Umbilical cord (tissue), 2 donors: ENCODE data around the gene CENPP. TPM values are rescaled to one million over a fixed set of nuclear protein-coding genes. Genes with fewer than 3 reads are reported as not detected.
A peak's percentile ranks its signal among the peaks of the same experiment; 100 is the strongest.

Experiments used
- DNase-seq: peaks from one replicate; pipeline ENCODE4 v3.0.0-alpha.2; 2015; ENCODE audit warnings: low spot score
- total RNA-seq: library from RNA; depleted of rRNA; stranded (reverse); fragments of >200 nt; gene quantifications from one replicate; pipeline ENCODE4 v1.2.3, GENCODE V29; 2014; ENCODE audit warnings: low replicate concordance; ENCODE audit not compliant: insufficient read depth

The CENPP gene
- total RNA-seq, 1 donor from 2014 or later, result 8.9 TPM

GRCh38 chr9:92656537-92656925 is 330.8 kb downstream of the CENPP start:
- no peak for DNase-seq

GRCh38 chr9:92657296-92658094 is 331.7 kb downstream of the CENPP start:
- no peak for DNase-seq

- no peak for DNase-seq
Measured at GRCh38 chr9:92658176-92658575, 332.4 kb downstream of the CENPP start.

- DNase-seq, result no peak
Measured at GRCh38 chr9:92658611-92659010, 332.9 kb downstream of the CENPP start.

- DNase-seq, result no peak
Measured at GRCh38 chr9:92659601-92660000, 333.8 kb downstream of the CENPP start.

- DNase-seq, result no peak
Measured at GRCh38 chr9:92660266-92660665, 334.5 kb downstream of the CENPP start.

GRCh38 chr9:92661127-92661526 is 335.4 kb downstream of the CENPP start:
- no peak for DNase-seq

- DNase-seq, result no peak
Measured at GRCh38 chr9:92661743-92662142, 336.0 kb downstream of the CENPP start.

GRCh38 chr9:92663126-92663525 is 337.4 kb downstream of the CENPP start:
- DNase-seq, result no peak

- DNase-seq, result no peak
Measured at GRCh38 chr9:92663951-92664350, 338.2 kb downstream of the CENPP start.

- DNase-seq, result no peak
Measured at GRCh38 chr9:92664394-92665152, 338.8 kb downstream of the CENPP start.

GRCh38 chr9:92665836-92666235 is 340.1 kb downstream of the CENPP start:
- DNase-seq, result no peak

- DNase-seq, result no peak
Measured at GRCh38 chr9:92666236-92666635, 340.5 kb downstream of the CENPP start.

GRCh38 chr9:92666912-92667532 is 341.3 kb downstream of the CENPP start:
- no peak for DNase-seq

- peak; percentile 26 for DNase-seq
Measured at GRCh38 chr9:92668746-92669526, 343.2 kb downstream of the CENPP start.

- no peak for DNase-seq
Measured at GRCh38 chr9:92669527-92669889, 343.8 kb downstream of the CENPP start.

Other genes with a start within 250 kb of the CENPP start
- 90.0 TPM for gene SPTLC1, start 210.5 kb upstream of the CENPP start, total RNA-seq
- gene IARS1, start 32.3 kb upstream of the CENPP start, total RNA-seq, result 176 TPM
- 49.6 TPM for gene NOL8, start 603 bp upstream of the CENPP start, total RNA-seq
- gene OGN, start 78.6 kb downstream of the CENPP start, total RNA-seq, result 567 TPM
- gene OMD, start 98.5 kb downstream of the CENPP start, total RNA-seq, result 17.1 TPM
- gene ASPN, start 156.6 kb downstream of the CENPP start, total RNA-seq, result 132 TPM
- gene ECM2, start 210.0 kb downstream of the CENPP start, total RNA-seq, result 13.5 TPM